Activated T-cell treated with anti-CD3 and anti-CD28 coated beads for 4 hours (primary cell): ENCODE results near the gene TBCD.
"Not testable (repeated sequence)": the region's sequence is repeated elsewhere in the genome, so short reads cannot be mapped to it uniquely, and the experiment has no call there.

ENCODE experiments used
- DNase-seq: peaks from one replicate; pipeline ENCODE4 v3.0.0-alpha.2; 2020

Gene TBCD

DNA sequence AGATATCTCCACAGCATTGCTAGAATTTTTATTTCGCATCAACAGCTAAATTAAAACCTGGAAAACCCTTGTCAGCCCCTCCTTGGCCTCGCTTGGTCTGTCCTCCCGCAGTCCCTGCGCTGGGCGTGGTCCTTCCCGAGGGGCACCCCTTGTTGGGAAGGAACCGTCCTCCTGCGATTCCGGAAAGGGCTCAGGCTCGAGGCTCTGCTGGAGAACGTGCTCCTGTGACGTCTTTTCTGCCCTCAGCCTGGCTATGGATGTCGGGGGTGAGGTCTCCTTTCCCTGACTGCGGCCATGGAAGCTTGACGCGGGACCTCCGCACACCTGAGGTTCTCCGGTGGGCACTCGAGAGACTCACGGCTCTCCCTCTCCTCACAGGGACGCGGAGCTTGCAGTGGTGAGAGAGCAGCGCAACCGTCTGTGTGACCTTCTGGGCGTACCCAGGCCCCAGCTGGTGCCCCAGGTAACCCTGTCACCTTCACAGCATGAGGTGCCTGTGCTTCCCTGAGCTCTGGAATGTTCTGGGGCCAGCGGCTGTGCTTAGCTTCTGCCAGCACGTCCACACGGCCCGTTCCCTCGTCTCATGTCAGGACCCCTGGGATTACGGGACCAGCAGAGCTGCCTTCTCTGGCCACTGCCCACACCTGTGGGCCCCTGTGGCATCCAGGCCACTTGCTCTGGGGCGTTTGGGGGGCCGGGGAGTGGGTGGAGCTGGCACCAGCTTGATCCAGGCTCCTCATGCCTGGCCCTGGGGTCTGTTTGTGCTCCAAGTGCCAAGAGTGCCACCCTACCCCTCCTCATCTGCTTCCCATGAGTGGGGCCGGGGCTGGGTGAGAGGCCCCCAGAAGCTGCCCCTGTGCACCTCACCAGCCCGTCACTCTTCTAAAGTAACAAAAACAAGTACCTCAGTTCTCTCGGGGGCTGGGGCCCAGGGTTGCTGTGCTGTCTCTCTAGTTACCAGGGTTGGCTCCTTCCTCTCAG is 189.4 kb downstream of the TBCD start:
- no peak for DNase-seq

DNA sequence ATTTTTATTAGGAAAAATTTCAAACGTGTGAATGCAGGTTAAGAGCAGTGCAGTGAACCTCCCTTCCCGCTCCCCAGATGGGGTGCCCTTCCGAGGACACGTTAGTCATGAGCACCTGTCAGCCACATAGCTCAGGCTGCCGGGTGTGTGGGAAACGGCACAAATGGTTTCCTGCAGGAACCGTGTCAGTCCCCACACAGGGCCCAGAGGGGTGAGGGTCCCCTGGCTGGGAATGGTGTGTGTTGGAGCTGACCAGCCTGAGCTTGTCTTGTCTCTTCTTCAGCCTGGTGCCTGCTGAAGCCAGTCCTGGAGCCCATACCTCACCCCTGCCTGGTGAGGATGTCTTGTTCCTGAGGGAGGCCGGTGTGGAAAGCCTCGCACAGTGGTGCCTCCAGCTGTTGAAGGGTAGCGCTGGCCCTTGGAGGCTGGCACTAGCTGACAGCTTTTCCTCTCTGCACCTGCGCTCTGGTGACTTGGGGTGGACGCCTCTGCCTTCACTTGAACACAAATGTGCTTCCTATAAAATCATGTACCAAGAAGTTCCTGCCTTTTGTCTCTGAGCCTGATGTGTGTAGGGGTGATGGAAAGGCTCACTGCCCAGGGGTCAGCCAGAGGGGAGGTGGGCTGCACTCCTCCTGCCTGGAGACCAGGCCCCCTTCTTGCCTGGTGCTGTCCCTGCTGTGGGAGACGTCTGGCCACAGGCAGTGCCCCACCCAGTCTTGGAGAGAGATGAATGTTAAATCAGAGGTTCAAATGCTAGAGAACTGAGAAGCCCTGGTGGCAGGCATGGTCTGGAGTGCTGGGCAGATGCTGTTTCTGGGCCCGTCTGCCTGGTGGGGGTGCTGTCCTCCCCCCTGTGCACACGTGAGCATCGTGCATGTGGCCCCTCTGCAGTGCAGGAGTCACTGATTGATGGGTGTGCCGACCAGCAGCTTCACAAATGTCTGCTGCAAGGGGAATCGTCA is 190.6 kb downstream of the TBCD start:
- no peak for DNase-seq

DNA sequence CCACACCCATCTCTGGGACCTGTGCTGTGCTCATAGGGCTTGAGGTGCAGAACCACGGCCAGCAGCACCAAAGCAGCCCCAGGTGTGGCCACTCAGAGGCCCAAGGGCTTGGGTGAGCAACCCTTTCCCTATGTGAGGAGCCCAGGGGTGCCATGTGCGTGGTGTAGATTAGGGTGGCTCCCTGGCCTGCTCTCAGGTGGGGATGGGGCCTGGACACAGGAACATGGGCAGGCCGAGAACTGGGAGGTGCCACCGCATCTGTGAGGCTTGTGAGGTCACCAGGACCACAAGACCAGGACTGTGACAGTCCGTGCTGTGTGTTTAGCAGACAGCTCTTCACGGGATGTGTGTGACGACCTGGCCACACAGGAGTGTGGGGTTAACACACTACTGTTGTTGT is 191.5 kb downstream of the TBCD start:
- DNase-seq = no peak

DNA sequence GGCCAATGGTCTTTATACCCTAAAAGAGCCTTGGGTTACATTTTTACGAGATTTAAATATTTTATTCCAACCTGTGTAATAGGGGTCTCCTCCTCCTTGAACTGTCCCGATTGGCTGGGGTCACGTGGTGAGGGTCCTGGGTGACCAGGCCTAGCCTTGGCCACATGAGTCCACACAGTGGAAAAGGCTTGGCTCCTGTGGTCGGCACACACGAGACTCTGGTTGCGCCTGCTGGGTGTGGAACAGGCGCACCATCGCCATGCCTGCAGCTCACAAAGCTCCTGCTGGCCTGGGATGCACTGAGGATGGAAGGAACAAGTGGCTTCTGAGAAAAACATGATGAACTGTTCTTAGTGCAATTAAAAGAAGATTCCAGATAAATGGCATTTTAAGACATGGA is 191.9 kb downstream of the TBCD start:
- DNase-seq = no peak

DNA sequence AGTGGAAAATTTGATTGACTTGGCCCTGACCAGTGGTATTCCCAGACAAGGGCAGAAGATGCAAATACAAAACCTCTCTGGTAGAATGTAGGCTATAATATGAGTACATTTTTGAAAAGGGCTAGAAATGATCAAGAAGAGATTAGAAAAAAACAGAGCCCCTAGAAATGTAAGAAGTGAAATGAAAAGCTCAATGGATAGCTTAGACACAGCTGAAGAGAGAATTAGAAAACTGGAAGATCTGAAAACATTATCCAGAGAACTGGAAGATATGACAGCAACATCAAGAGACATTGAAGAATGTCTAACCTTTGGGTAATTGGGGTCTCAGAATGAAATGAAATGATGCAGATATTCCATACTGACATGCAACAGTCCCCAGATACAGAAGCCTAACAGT is 193.1 kb downstream of the TBCD start:
- no peak for DNase-seq

DNA sequence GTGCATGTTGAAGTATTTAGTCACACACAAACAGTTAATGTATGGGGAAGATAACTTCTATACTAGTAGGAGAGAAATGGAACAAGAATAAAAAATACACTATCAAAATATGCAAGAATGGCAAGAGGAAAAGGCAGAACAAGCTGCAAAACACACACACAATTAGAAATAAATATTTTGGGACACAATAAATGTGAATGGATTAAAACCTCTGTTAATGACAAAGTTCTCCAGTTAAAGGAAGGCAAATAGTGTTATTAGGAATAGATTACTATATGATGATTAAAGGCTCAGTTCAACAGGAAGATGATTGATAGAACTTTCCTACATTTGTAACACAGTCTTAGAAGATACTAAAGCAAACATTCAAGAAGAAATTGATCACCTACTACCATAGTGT is 194.2 kb downstream of the TBCD start:
- DNase-seq = no peak

DNA sequence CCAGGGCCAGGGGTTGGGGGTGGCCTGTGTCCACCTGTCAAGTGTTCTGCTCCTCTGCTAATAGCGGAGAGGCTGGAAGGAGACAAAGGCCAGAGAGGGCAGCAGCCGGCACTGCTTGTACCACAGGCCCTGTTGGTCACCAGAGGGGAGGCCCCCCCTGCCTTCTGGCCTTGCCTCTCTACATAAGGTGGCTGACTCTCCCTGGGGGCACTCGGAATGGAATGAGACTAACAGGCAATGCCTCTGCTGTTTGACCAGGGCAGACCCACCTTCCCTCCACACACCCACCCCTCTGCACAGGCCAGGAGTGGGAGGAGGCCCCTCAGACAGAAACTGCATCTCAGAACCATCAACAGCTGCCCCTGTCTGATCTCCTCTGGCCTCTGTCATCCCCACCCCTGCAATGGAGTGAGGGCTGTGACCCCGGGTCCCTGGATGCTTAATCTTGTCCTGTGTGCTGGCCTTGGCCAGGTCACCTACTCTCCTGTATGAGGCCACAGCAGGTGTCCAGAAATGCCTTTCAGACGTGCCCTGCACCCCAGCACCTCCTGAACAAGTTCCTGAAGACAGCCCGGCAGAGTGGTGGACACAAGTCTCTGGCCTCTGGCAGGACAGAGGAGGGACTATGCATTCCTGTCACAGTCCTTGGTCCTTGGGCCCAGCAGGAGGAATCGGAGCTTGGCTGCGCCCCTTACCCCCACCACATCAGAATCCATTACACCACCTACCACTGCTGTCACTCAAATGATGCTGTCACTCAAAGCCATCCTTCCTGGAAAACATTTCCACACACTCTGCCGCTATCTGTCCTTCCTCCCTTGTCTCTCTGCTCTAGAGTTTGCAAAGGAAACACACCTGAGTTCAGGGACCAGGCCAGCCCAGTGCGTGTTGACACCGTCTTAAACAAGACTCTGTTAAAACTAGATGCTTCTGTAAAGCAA is 195.5 kb downstream of the TBCD start:
- DNase-seq = no peak

DNA sequence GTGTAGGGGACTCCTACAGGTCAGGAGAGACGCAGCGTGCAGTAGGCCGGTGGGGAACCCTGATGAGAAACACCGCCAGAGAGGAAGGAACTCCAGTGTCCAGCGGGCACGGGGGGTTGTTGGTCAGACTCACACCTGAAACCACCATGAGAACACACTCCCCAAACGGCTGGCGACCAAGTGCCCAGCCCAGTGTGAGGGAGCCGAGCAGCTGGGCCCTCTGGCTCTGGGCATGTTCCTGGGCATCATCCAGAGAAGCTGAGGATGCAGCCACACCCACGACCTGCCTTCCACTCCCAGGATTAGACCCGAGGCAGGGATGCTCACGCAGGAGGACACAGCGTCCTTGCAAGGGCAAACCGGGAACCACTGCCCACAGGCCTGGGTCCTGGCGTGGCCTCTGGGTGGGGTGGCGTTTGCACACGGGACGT is 196.2 kb downstream of the TBCD start:
- DNase-seq = no peak

DNA sequence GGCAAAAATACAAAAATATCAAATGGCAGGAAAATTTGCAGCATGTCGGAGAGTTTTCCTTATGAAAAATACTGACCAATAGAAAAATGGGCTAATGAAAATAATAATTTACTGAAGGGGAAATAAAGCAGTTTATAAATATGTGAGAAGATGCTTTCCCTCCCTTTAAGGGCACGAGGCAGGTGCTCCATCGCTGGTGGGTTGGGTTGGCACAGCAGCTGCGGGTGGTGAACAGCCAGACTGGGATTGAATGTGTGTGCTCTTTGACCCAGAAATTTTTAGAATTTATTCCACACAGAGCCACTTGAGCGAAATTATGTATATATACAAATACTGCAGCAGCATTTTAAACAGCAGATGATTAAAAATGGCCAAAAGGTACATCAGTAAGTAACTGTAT is 197.1 kb downstream of the TBCD start:
- no peak for DNase-seq

DNA sequence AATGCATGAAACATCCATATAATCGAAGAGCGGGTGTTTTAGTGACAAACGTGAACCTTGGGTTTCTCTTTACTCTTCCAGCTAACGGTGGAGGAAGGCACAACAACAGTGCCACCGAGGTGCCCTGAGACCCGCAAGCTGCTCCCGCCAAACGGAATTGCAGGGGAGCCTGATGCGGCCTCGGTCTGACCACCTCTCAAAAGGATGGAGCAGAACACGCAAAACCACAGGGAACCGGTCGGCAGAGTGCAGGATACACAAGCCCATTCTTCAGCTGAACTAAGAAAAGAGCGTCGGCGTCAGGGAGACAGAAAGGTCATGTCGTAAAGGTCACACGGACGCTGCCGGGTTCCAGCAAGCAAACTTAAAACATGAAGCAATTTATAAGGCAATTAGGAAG is 197.5 kb downstream of the TBCD start:
- no peak for DNase-seq

DNA sequence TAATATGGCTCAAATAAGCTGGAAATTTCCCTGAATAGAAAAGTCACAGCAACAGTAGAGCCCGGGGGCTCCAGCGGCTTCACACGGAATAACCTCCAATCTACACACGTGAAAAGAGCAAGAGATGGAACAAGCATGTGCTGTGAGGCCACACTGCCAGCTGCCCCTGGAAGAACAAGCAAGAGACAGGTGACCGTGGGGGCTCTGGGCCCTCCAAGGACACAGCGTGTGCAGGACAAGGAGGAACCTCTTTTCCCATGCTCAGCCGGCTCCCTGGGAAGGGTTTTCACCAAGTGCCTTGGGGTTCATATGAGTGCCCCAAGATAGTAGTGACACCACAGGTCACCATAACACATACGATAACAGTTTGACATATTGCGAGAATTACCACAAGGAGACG is 198.1 kb downstream of the TBCD start:
- DNase-seq = no peak

DNA sequence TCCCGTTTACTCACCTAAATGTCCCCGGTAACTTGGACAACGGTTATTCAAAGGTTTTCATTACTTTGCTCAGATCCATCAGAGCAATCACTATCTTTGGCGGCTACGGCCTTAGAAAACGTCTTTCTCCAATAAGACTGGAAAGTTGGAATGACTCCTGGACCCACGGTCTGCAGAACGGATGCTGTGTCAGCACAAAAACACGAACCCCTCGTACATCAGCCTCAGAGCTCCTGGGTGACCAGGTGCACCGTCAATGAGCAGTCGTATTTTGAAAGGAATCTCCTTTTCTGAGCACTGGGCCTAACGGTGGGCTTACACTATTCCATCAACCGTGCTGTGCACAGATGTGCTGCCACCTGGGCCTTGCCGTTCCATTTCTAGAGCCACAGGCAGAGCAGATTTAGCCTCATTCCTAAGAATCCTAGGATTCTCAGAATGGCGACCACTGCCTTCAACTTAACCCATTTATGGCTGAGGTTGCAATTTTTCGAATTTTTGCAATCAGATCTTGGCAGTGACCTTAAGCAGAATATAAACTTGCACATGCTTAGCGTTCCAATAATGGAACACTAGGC is 198.7 kb downstream of the TBCD start:
- DNase-seq = no peak

DNA sequence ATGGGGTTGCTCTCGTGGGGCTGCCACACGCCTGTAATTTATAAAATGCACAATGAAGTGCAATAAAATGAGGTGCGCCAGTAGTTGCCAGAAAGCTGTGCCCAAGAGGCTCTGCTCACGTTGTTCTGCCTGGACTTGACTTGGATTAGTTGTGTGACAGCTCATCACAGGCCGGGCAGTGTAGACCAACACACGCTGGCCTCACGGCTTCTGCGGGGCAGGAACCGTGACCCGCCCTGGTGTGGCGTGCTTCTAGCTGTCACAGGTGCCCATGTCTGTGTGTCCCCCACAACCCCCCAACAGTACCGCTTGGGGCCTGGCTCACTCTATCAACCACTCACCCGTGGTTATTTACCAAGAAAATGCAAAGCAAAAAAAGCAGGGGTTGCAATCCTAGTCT is 200.2 kb downstream of the TBCD start:
- no peak for DNase-seq

DNA sequence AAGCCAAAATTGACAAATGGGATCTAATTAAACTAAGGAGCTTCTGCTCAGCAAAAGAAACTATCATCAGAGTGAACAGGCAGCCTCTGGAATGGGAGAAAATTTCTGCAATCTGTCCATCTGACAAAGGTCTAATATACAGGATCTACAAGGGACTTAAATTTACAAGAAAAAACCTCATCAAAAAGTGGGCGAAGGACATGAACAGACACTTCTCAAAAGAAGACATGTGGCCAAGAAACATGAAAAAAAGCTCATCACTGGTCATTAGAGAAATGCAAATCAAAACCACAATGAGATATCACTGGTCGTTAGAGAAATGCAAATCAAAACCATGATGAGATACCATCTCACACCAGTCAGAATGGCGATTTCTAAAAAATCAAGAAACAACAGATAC is 203.2 kb downstream of the TBCD start:
- not testable (repeated sequence) for DNase-seq

DNA sequence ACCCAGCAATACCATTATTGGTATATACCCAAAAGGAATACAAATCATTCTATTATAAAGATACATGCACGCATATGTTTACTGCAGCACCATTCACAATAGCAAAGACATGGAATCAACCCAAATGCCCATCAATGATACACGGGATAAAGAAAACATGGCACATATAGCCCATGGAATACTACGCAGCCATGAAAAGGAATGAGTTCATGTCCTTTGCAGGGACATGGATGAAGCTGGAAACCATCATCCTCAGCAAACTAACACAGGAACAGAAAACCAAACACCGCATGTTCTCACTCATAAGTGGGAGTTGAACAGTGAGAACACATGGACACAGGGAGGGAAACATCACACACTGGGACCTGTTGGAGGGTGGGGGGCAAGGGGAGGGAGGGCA is 203.8 kb downstream of the TBCD start:
- not testable (repeated sequence) for DNase-seq

DNA sequence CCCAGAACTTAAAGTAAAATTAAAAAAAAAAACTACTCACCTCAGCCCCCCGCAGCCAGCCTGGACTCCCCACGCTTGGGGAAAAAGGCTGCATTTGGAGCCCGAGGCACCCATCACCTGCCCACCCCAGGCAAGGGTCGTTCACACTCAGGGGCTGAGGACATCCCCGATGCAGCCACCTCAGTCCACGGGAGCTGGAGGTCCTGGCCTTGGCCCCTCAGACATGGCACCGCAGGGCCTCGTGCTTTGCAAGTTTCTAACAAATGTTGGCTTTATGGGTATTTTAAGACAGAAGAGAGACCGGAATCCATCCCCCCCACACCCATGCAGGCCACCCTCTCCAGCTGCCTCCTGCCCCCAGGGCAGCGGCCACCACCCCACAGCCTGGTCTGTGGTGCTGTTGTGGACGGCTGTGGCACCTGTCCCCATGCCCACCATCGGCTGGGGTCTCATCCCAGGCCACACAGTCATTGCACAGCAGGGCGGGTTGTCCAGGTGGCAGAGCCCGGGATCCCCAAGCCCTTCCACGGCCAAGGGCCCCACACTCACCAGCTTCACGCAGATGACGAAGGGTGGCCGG is 204.4 kb downstream of the TBCD start:
- no peak for DNase-seq

DNA sequence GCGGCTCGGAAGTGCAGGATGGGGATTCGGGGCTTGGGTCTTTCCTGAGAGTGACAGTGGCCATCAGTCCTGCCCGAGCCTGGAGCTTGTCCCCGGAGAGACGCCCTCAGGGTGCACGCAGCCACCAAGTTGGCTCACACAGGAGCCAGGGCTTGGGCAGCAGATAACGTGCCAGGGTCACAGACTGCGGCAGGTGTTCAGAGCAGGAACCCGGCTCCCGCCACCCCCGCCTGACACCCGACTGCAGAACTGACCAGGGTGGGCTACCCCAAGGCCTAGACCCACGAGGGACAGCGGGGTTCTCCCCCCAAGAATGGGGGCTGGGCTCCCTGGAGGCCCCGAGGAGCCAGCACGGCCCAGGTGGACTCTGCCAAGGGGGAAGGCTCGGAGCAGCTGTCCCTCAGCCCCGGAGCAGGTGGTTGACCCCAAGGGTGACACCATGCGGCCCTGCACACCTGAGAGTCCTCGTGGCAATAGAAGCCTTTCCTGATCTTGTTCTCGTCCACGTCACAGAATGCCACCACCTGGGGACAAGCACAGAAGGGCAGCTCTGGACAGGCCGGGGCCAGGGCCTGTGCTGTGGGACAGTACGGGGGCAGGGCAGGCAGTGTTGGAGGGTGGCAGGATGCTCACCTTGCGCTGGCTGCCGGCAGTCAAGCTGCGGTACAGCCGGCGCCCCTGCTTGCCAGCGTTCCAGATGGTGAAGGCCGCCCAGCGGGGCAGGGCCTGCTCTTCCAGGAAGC is 205.0 kb downstream of the TBCD start:
- DNase-seq = no peak

DNA sequence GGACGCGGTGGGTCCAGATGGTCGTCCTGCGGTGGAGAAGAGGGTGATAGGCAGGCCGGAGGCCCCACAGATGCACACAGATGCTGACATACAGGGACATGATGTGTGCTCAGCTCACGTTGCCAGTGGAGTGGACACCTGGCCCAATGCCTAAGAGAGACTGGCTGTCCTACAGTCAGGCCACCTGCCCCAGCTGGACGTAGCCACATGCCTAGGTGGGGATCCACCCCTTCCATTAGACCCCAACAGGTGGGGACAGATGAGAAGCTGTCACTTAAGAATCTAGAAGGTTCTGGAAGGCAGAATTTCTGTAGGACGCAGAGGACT is 205.6 kb downstream of the TBCD start:
- DNase-seq = no peak

DNA sequence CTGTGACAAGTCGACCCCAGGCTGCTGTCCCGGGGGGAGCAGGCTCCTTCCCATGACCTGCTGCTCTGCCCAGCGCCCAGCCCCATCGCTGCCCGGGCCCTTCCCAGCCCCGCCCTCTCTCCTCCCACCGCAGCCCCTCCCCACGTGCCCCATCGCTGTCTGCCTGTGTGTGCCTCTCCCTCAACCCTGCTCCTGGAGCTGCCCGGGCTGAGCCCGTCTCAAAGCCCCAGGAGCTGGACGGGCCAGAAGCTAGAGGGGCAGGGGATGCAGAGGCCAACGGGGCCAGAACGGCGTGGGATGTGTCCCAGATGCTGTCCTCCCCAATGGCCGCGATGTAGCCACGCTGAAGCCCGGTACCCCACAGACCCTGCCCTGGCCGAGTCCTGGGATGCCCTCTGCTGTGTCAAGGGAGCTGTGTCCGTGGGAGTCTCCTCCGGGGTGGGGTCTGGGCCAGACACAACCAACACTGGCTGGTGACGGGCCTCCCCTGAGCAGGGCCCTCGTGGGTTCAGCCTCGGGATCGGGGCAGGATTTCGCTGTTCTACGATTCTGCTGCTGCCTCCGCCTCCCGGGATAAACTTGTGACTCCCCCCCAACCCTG is 206.2 kb downstream of the TBCD start:
- DNase-seq = no peak

DNA sequence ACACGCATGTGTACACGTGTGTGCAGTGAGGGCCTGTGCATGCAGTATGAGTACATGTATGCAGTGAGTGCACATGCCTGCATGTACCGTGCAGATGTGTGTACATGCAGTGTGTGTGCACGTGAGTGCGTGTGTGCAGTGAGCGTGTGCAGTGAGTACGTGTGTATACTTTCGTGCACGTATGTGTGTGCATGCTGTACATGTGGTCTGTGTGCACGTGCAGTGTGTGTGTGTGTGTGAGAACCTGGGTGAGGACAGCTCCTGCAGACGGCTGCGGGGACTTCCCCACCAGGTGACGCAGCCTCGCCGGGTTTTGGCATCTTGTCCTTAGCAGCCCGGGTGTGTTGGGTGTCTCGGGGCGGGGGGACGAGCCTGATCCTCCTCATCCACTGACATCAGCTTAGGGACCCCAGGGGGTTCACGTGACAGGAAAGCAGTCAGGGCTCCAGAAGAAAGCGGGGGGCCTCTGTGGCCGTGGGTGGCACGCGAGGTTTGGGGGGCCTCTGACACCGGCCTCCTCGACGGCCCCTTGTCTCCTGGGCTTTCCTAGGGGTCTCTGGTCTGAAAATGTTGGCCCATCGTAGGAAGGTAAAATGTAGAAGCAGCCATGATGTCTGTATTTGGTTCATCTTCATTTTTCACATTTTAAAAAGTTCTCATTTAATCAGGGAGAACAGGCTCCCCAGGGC is 207.5 kb downstream of the TBCD start:
- DNase-seq = no peak
